SK-N-SH treated with all-trans-retinoic acid at 6 μM for 48 hours (cell line): ENCODE data around the gene PIP5K1C.

Source experiments
- ATAC-seq: fragments of 200-7000 bp; cut with Tn5 transposase; 3 replicates; pipeline ENCODE4 v1.9.1; 2020; ENCODE audit warnings: mild to moderate bottlenecking, moderate library complexity
- ARNTL ChIP-seq: fragments of 450-650 bp; formaldehyde crosslinking; IDR thresholded peaks from 2 replicates; pipeline ENCODE4 v1.5.0; 2020; ENCODE audit warnings: low read depth, mild to moderate bottlenecking, moderate library complexity, borderline replicate concordance
- BACH2 ChIP-seq: fragments of 250-450 bp; sonication (Bioruptor Pico); IDR thresholded peaks from 2 replicates; pipeline ENCODE4 v1.9.0; 2021; ENCODE audit warnings: mild to moderate bottlenecking, borderline replicate concordance
- CSDC2 ChIP-seq: fragments of 250-450 bp; sonication (Bioruptor Pico); IDR thresholded peaks from 2 replicates; pipeline ENCODE4 v1.5.0; 2020; ENCODE audit warnings: mild to moderate bottlenecking, moderate library complexity
- ESRRG ChIP-seq: fragments of 250-450 bp; sonication (Bioruptor Pico); IDR thresholded peaks from 2 replicates; pipeline ENCODE4 v1.6.1; 2021; ENCODE audit warnings: mild to moderate bottlenecking
- GLIS3 ChIP-seq: fragments of 250-450 bp; sonication (Bioruptor Pico); IDR thresholded peaks from 2 replicates; pipeline ENCODE4 v1.5.0; 2020; ENCODE audit warnings: mild to moderate bottlenecking, moderate library complexity
- OSR1 ChIP-seq: fragments of 250-450 bp; sonication (Bioruptor Pico); IDR thresholded peaks from 2 replicates; pipeline ENCODE4 v1.8.0; 2022; ENCODE audit warnings: moderate library complexity, mild to moderate bottlenecking, inconsistent platforms
- PPARA ChIP-seq: fragments of 250-450 bp; sonication (Bioruptor Pico); IDR thresholded peaks from 2 replicates; pipeline ENCODE4 v1.5.0; 2020; ENCODE audit warnings: mild to moderate bottlenecking, borderline replicate concordance
- RARB ChIP-seq: fragments of 250-450 bp; sonication (Bioruptor Pico); IDR thresholded peaks from 2 replicates; pipeline ENCODE4 v1.8.0; 2021; ENCODE audit warnings: mild to moderate bottlenecking, moderate library complexity
- SNAI2 ChIP-seq: fragments of 250-450 bp; sonication (Bioruptor Pico); IDR thresholded peaks from 2 replicates; pipeline ENCODE4 v1.5.0; 2020; ENCODE audit warnings: mild to moderate bottlenecking, moderate library complexity
- TCF4 ChIP-seq: fragments of 250-450 bp; sonication (Bioruptor Pico); IDR thresholded peaks from 2 replicates; pipeline ENCODE4 v1.8.0; 2021; ENCODE audit warnings: mild to moderate bottlenecking, moderate library complexity, borderline replicate concordance
- TOX ChIP-seq: fragments of 250-450 bp; sonication (Bioruptor Pico); IDR thresholded peaks from 2 replicates; pipeline ENCODE4 v1.8.0; 2021; ENCODE audit warnings: mild to moderate bottlenecking, moderate library complexity, borderline replicate concordance
- ZC3H10 ChIP-seq: fragments of 250-450 bp; sonication (Bioruptor Pico); IDR thresholded peaks from 2 replicates; pipeline ENCODE4 v1.5.1; 2021; ENCODE audit warnings: mild to moderate bottlenecking, moderate library complexity
- ZFP3 ChIP-seq: fragments of 250-450 bp; sonication (Bioruptor Pico); IDR thresholded peaks from 2 replicates; pipeline ENCODE4 v1.5.0; 2020; ENCODE audit warnings: mild to moderate bottlenecking, moderate library complexity
- ZFP30 ChIP-seq: fragments of 450-650 bp; formaldehyde crosslinking; IDR thresholded peaks from 2 replicates; pipeline ENCODE4 v1.5.0; 2022; ENCODE audit warnings: mild to moderate bottlenecking, moderate library complexity
- ZNF565 ChIP-seq: fragments of 450-650 bp; formaldehyde crosslinking; conservative IDR thresholded peaks from 2 replicates; pipeline ENCODE4 v1.5.0; 2020; ENCODE audit warnings: low read depth, mild to moderate bottlenecking, moderate library complexity
- ZNF70 ChIP-seq: fragments of 450-650 bp; formaldehyde crosslinking; IDR thresholded peaks from 2 replicates; pipeline ENCODE4 v1.5.0; 2020; ENCODE audit warnings: mild to moderate bottlenecking, moderate library complexity
- ZNF8 ChIP-seq: fragments of 450-650 bp; formaldehyde crosslinking; IDR thresholded peaks from 2 replicates; pipeline ENCODE4 v1.5.0; 2020; ENCODE audit warnings: mild to moderate bottlenecking, moderate library complexity
- TF ChIP-seq, protein P1 (sequence below): fragments of 250-450 bp; sonication (Bioruptor Pico); IDR thresholded peaks from 2 replicates; pipeline ENCODE4 v1.8.0; 2021; ENCODE audit warnings: low read depth, mild to moderate bottlenecking, moderate library complexity, borderline replicate concordance
- TF ChIP-seq, protein P2 (sequence below): fragments of 250-450 bp; sonication (Bioruptor Pico); IDR thresholded peaks from 2 replicates; pipeline ENCODE4 v1.8.0; 2020; ENCODE audit warnings: mild to moderate bottlenecking, moderate library complexity, borderline replicate concordance

The PIP5K1C gene

DNA sequence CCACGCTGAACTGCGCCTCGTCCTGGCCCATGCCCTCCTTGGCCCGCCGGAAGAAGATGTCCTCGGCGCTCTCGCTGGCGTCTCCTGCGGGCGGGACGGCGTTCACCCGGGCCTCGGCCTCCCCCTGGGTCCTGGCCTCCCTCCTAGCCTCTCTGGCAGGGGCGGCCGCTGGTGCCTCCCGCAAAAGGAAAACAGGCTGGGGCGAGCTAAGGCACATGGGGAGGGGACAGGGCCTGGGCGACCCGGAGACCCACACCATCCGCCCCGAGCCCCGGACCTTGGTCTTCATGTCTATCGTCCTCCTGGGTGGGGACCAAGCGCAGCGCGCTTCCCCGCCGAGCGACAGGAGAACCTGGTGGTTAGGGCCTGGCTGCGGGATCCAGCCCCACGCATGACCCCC is 87.9 kb downstream of the PIP5K1C start:
- TF ChIP-seq ARNTL (CRISPR knock-in tag) = no peak
- no peak for TF ChIP-seq TOX (CRISPR knock-in tag)
- TF ChIP-seq ZFP30 (CRISPR knock-in tag) = no peak
- TF ChIP-seq RARB (CRISPR knock-in tag) = no peak
- ATAC-seq = no peak

DNA sequence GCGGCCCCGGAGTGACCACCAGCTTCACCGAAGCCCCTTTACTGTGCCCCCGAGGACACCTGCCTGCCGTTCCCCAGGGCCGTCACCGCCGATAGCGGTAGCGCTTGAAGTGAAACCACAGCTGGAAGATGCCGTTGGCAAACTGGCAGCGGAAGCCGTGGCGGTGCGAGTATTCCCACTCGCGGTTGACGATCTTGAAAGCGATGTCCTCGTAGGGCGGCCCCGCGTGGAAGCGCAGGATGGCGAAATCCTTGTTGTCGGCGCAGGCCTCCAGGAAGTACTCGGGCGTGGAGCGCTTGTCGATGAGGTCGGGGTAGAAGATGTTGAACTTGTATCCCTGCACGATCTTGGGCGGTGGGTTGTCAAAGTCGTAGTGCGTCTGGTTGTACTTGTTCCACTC is 88.4 kb downstream of the PIP5K1C start:
- ATAC-seq = no peak
- no peak for TF ChIP-seq ZNF70 (CRISPR knock-in tag)
- TF ChIP-seq ZFP3 = no peak
- TF ChIP-seq TOX (CRISPR knock-in tag) = no peak
- TF ChIP-seq PPARA (CRISPR knock-in tag) = no peak
- TF ChIP-seq ZFP30 (CRISPR knock-in tag) = no peak
- TF ChIP-seq GLIS3 (CRISPR knock-in tag) = no peak
- TF ChIP-seq, protein P1, sequence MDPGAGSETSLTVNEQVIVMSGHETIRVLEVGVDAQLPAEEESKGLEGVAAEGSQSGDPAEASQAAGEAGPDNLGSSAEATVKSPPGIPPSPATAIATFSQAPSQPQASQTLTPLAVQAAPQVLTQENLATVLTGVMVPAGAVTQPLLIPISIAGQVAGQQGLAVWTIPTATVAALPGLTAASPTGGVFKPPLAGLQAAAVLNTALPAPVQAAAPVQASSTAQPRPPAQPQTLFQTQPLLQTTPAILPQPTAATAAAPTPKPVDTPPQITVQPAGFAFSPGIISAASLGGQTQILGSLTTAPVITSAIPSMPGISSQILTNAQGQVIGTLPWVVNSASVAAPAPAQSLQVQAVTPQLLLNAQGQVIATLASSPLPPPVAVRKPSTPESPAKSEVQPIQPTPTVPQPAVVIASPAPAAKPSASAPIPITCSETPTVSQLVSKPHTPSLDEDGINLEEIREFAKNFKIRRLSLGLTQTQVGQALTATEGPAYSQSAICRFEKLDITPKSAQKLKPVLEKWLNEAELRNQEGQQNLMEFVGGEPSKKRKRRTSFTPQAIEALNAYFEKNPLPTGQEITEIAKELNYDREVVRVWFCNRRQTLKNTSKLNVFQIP (CRISPR knock-in tag) = no peak
- TF ChIP-seq TCF4 = no peak
- no peak for TF ChIP-seq OSR1 (CRISPR knock-in tag)
- TF ChIP-seq ZNF8 (CRISPR knock-in tag) = no peak
- TF ChIP-seq ESRRG (CRISPR knock-in tag) = no peak
- TF ChIP-seq RARB (CRISPR knock-in tag) = no peak
- TF ChIP-seq SNAI2 (CRISPR knock-in tag) = no peak

DNA sequence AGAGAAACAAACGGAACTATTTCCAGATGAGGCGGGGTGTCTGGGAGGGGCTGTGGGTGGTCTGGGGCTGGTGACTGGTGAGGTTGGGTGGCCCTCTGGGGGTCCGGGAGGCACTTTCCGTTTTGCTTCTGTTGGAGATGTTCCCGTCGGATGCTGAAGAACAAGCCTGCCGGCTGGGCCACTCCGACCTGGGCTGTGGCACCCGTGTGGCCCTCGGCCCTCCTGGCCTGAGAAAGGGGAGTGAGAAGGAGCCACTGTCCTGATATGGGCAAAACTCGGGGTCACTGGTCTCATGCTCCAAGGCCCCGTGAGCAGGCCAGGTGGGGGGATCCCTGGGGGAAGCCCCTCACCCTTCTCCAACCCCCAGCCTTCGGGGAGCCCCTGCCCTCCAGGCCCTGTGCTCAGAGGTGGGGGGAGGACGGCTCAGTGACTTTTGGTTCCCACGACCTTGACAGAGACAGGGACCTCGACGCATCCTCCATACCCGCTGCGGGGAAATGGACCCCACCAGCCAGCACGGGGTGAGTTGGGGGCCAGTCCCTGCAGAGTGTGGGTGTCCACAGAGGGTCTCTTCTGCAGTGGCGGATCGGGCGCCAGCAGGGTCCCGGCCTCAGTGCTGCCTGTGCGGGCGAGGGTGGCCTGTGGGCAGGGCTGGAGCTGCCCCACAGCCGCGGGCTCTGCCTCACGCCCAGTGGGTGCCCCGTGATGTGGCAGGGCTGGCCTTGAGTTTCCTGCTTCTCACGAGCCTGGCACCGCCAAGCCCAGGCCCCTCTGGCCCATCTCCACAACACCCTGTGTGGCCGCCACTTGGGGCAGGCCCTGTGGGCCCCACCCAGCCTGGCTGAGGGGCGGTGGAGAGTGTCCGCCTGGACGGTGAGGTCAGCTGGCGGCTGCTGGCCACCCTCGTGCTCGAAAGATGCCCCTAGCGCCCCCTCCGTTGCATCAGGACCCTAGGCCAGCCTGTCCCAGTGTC is 89.2 kb downstream of the PIP5K1C start:
- TF ChIP-seq ESRRG (CRISPR knock-in tag) (no peak), BACH2 (CRISPR knock-in tag) (no peak), ZNF565 (CRISPR knock-in tag) (no peak), TCF4 (no peak), ZC3H10 (CRISPR knock-in tag) (no peak), ZNF8 (CRISPR knock-in tag) (no peak), SNAI2 (CRISPR knock-in tag) (no peak), CSDC2 (CRISPR knock-in tag) (no peak), GLIS3 (CRISPR knock-in tag) (no peak)
- no peak for ATAC-seq

DNA sequence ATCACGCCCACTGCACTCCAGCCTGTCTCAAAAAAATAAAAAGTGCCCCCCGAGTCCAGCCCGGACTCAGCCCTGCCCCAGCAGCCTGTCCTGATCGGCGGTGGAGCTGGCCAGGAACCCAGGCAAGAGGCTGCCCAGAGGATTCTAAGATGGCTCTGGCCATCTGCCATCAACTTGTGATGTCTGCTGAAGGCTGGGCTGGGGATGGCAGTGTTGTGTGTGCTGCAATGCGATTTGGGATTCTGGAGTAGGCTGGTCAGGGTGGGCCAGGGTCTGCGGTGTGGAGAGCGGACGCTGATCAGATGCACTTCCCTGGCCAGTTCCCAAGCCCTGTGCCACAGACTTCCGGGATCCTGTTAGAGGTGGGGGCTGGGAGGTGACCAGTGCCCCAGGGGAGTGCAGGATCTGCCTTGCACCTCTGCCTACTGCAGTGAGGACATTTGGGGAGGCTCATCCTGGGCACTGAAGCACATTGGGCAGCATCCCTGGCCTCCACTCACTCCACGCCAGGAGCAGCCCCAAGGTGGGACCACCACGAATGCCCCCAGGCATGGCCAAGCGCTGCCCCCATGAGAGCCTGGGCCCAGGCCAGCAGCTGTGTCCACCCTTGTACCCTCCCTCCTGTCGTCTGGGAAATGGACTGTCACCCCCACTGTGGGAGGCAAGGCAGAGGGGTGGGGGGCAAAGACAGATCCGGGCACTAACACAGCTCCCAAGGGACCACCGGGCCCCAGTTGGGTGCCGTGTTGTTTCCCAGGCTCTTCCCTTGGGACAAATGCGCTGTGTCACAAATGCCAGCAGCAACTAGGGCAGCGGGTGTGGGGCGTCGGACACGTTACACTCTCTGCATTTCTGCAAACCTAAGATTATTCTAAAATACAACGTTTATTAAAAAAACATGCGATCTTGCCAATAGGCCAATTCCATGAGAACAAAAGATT is 90.2 kb downstream of the PIP5K1C start:
- TF ChIP-seq ARNTL (CRISPR knock-in tag) (no peak), ZC3H10 (CRISPR knock-in tag) (no peak), OSR1 (CRISPR knock-in tag) (no peak), RARB (CRISPR knock-in tag) (no peak), TOX (CRISPR knock-in tag) (no peak)
- TF ChIP-seq, protein P2, sequence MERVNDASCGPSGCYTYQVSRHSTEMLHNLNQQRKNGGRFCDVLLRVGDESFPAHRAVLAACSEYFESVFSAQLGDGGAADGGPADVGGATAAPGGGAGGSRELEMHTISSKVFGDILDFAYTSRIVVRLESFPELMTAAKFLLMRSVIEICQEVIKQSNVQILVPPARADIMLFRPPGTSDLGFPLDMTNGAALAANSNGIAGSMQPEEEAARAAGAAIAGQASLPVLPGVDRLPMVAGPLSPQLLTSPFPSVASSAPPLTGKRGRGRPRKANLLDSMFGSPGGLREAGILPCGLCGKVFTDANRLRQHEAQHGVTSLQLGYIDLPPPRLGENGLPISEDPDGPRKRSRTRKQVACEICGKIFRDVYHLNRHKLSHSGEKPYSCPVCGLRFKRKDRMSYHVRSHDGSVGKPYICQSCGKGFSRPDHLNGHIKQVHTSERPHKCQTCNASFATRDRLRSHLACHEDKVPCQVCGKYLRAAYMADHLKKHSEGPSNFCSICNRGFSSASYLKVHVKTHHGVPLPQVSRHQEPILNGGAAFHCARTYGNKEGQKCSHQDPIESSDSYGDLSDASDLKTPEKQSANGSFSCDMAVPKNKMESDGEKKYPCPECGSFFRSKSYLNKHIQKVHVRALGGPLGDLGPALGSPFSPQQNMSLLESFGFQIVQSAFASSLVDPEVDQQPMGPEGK (CRISPR knock-in tag) = no peak
- ATAC-seq = no peak

DNA sequence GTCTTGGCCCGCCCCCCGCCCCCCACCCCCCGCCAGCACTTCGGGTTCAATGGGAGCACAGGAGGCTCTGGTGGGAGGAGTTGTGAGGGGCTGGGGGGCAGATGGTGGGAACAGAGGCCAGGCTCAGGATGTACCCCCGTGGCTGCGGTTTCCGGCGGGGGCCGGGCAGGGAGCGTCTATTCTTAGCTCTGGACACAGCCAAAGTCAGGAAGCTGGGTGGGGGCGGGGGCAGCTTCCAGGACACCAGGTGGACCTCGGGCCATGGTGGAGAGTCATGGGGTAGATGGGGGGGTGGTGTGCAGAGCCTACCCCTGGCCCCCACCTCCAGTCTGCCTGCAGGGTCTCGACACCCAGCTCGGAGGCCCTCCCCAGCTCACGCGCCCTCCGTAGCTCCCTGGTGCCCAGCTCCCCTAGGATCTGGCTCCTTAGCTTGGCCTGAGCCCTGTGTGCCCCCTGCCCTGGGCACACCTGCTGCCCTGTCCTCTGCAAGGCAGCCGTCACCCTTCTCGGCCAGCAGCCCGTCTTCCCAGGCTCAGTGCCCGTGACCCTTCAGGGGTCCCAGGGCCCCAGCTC is 91.4 kb downstream of the PIP5K1C start:
- no peak for TF ChIP-seq ZC3H10 (CRISPR knock-in tag)
- no peak for ATAC-seq
